Measurements from ENCODE around the gene APOC1.
"Not testable (repeated sequence)": the region's sequence is repeated elsewhere in the genome, so short reads cannot be mapped to it uniquely, and the experiment has no call there.

Gene APOC1

DNA sequence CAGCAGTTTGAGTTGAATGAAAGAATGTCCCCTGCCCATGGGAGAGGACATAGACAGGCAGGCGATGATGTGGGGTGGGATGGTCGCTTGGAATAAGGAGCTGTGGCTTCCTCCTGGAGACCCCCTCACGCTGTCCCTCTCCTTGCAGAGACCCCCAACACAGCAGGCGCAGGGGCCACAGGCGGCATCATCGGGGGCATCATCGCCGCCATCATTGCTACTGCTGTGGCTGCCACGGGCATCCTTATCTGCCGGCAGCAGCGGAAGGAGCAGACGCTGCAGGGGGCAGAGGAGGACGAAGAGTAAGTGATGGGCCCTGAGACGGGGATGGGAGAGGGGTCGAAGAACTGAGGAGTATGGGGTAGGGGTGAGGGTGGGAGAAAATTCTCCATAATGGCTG is 32.3 kb upstream of the APOC1 start:
- no peak overlapping the region for H3K27ac ChIP-seq
- ChIA-PET CTCF (interaction anchor here (1.2 kb wide), 1 partner anchor 8 kb away, joined by 3 read pairs; no protein-coding TSS in a partner anchor), POLR2A (ENCODE audit: low non-redundant PET) (no interaction called here)
- no peak for DNase-seq (ENCODE audit: low spot score)
- TF ChIP-seq, protein P1, sequence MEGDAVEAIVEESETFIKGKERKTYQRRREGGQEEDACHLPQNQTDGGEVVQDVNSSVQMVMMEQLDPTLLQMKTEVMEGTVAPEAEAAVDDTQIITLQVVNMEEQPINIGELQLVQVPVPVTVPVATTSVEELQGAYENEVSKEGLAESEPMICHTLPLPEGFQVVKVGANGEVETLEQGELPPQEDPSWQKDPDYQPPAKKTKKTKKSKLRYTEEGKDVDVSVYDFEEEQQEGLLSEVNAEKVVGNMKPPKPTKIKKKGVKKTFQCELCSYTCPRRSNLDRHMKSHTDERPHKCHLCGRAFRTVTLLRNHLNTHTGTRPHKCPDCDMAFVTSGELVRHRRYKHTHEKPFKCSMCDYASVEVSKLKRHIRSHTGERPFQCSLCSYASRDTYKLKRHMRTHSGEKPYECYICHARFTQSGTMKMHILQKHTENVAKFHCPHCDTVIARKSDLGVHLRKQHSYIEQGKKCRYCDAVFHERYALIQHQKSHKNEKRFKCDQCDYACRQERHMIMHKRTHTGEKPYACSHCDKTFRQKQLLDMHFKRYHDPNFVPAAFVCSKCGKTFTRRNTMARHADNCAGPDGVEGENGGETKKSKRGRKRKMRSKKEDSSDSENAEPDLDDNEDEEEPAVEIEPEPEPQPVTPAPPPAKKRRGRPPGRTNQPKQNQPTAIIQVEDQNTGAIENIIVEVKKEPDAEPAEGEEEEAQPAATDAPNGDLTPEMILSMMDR (conservative IDR thresholded peaks at IDR 0.05; ENCODE audit: low read depth) = no peak

DNA sequence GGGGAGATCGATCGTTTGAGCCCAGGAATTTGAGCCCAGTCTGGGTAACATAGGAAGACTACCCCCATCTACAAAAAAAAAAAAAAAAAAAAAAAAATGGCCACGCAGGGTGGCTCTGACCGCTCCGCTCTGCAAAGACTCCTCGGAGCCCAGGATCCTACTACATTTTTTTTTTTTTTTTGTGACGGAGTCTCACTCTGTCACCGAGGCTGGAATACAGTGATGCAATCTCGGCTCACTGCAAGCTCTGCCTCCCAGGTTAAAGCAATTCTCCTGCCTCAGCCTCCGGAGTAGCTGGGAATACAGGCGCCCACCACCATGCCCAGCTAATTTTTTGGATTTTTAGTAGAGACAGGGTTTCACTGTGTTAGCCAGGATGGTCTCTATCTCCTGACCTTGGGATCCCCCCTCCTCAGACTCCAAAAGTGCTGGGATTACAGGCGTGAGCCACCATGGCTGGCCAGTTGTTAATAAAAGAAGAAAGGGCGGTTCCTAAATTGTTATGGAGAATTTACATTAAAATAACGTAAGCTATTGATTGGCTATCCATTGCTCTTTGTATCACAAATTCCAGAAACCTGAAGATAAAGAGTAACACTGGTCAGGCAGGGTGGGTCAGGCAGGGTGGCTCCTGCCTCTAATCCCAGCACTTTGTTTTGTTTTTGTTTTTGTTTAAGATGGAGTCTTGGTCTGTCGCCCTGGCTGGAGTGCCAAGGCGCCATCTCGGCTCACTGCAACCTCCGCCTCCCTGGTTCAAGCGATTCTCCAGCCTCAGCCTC is 31.6 kb upstream of the APOC1 start:
- CTCF ChIA-PET; DNase-seq (ENCODE audit: low spot score); POLR2A ChIA-PET (ENCODE audit: low non-redundant PET); H3K27ac ChIP-seq: not testable (repeated sequence)

DNA sequence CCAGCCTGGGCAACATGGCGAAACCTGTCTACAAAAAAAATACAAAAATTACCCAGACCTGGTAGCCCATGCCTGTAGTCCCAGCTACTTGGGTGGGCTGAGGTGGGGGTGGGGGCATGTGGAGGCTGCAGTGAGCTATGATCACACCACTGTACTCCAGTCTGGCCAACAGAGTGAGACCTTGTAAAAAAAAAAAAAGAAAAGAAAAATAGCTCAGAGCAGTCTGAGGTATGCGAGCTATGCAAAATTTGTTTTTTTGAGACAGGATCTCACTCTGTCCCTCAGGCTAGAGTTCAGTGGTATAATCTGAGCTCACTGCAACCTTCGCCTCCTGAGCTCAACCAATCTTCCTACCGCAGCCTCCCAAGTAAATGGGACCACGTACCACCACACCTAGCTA is 30.5 kb upstream of the APOC1 start:
- no peak overlapping the region; the same call in 1 of the 2 replicates for H3K27ac ChIP-seq
- TF ChIP-seq, protein P1 (conservative IDR thresholded peaks at IDR 0.05; ENCODE audit: low read depth) = no peak
- DNase-seq (ENCODE audit: low spot score) = no peak
- ChIA-PET CTCF (interaction anchor here (0.7 to 1.0 kb wide), 3 partner anchors 14 to 160 kb away, joined by 3 to 4 read pairs (median 3); no protein-coding TSS in a partner anchor), POLR2A (ENCODE audit: low non-redundant PET) (interaction anchor here (0.6 kb wide), 1 partner anchor 85 kb away, joined by 4 read pairs; no protein-coding TSS in a partner anchor)

DNA sequence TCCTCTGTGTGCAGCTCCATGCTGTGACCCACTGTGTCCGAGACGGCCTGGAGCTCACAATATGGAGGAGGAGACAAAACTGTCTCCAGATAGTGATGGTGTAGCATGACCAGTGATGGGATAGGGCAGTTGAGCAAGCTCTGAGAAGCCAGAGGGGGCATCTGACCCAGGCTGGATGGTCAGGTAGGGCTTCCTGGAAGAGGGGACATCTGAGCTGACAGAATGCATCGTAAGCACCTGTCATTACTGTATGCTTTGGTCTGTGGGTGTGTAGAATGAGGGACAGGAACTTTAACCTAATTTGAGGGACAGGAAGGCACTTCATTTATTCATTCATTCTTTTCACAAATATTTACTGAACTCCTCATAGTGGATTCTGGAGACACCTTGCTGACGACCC is 29.8 kb upstream of the APOC1 start:
- ChIA-PET POLR2A (ENCODE audit: low non-redundant PET) (no interaction called here), CTCF (interaction anchor here (0.9 kb wide), 1 partner anchor 160 kb away, joined by 3 read pairs; no protein-coding TSS in a partner anchor)
- no peak overlapping the region for H3K27ac ChIP-seq
- TF ChIP-seq, protein P1 (conservative IDR thresholded peaks at IDR 0.05; ENCODE audit: low read depth) = no peak
- DNase-seq (ENCODE audit: low spot score) = no peak

DNA sequence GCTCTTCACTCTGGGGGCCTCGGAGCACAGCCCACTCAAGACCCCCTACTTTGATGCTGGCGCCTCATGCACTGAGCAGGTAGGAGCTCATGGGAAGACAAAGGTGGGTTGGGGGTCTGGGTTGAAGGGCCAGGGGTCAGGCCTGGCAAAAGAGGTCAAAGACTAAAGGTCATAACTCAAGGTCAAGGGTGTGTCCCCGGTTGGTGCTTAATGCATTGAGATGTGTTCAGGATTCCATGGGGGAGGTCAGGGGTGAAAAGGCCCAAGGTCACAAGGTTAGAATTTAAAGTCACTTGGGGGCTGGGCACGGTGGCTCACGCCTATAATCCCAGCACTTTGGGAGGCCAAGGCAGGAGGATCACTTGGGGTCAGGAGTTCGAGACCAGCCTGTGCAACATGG is 28.3 kb upstream of the APOC1 start:
- DNase-seq (ENCODE audit: low spot score) = no peak
- TF ChIP-seq, protein P1 (conservative IDR thresholded peaks at IDR 0.05; ENCODE audit: low read depth) = no peak
- H3K27ac ChIP-seq = peak overlapping the region; percentile 12
- CTCF ChIA-PET = no interaction called here
- POLR2A ChIA-PET (ENCODE audit: low non-redundant PET) = no interaction called here

DNA sequence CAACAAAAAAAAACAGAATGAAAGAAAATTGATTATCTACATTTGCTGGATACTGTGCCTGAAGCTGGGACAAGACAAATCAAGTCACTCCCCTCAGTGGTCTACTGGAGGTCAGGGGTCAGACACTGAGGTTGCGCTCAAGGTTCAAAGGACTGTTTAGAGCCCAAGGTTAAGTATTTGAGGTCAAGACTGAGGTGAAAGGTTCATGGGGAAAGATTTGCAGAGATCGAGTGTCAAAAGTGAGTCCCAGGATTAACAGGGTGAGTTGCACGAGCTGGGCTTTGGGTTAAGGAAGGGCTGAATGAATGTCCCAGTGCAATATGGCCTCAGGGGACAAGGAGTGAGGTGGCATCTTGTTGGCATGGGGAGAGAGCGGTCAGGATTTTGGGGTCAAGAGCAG is 26.8 kb upstream of the APOC1 start:
- CTCF ChIA-PET = no interaction called here

DNA sequence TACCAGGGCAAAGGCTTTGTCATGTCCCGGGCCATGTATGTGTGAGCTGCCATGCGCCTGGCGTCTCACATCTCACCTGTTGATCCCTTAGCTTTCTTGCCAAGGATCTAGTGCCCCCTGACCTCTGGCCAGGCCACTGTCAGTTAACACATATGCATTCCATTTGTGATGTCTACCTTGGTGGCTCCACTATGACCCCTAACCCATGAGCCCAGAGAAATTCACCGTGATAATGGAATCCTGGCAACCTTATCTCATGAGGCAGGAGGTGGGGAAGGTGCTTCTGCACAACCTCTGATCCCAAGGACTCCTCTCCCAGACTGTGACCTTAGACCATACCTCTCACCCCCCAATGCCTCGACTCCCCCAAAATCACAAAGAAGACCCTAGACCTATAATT is 26.1 kb upstream of the APOC1 start:
- CTCF ChIA-PET; H3K27ac ChIP-seq; DNase-seq (ENCODE audit: low spot score); POLR2A ChIA-PET (ENCODE audit: low non-redundant PET): not testable (repeated sequence)

More for the DNA sequence above, 26.8 kb upstream of the APOC1 start:
- H3K27ac ChIP-seq = no peak overlapping the region; the same call in 1 of the 2 replicates
- DNase-seq (ENCODE audit: low spot score) = no peak
- TF ChIP-seq, protein P1 (conservative IDR thresholded peaks at IDR 0.05; ENCODE audit: low read depth) = no peak
- POLR2A ChIA-PET (ENCODE audit: low non-redundant PET) = no interaction called here
